HG02759 (cell line): ENCODE results near the gene COX7A2L.
"Not testable (repeated sequence)": the region's sequence is repeated elsewhere in the genome, so short reads cannot be mapped to it uniquely, and the experiment has no call there.

ENCODE experiments used
- ATAC-seq: cut with Tn5 transposase; IDR thresholded peaks from one replicate; pipeline ENCODE4 v1.9.1; 2021; ENCODE audit warnings: mild to moderate bottlenecking, moderate library complexity; ENCODE audit not compliant: unreplicated experiment

The COX7A2L gene

GRCh38 chr2:42368817-42369531 is 8.0 kb upstream of the COX7A2L start:
- no peak for ATAC-seq

DNA sequence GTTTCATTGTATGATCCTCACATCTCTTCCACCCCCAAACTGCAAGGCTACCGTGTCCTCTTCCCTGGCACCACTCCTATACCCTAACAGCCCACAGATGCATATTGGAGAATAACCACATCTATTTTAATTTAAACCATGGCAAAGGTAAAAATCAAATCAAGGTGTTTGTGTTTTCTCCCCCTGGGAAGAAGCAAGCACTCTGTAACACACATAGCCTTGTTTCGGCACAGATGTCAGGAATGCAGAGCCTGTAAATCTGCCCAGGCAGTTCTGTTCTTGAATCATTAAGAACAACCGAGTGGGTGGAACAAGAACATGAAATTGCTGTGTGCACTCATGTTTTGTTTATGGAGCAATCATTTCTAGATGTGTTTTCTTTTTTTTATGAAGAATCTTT is 6.8 kb upstream of the COX7A2L start:
- no peak for ATAC-seq

DNA sequence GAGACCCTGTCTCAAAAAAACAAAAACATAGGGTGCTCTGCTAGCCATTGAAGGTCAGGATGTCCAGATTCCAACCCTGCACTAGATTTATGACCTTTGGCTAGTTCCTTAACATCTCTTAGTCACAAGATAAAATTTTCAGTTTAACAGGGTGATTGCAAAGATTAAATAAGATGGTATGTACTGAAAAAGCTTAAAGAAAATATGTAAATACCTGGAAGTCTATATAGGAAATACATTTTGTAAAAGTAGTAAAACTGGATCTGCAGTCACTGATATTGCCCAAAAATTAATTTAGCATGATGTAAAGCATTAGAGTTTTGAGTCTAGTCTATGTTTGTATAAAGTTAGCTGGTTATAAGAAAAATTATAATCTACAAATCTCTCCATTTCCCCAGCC is 5.4 kb upstream of the COX7A2L start:
- no peak for ATAC-seq

- no peak for ATAC-seq
Observed at GRCh38 chr2:42364658-42365057, 3.6 kb upstream of the COX7A2L start.

- no peak for ATAC-seq
Observed at GRCh38 chr2:42363413-42363812, 2.4 kb upstream of the COX7A2L start.

- no peak for ATAC-seq
Observed at GRCh38 chr2:42361728-42362283, 789 bp upstream of the COX7A2L start.

DNA sequence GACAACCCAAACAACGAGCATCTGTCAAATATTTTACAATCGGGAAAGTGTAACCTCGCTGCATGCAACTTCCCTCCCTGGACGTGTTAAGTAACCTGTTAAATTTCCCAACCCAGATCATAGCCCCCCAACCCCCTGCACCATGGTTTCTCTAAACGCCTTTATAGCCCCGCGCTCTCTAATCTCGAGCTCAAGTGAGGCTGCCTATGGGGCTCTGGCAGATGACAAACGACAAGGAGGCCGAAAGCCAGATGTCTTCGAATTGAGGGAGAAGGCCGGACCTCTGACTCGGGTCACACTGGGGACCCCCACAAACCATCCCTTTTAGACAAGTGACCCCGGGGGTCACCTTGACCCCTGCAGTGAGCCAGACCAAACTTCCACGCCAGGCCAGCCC is 526 bp downstream of the COX7A2L start:
- ATAC-seq = no peak

DNA sequence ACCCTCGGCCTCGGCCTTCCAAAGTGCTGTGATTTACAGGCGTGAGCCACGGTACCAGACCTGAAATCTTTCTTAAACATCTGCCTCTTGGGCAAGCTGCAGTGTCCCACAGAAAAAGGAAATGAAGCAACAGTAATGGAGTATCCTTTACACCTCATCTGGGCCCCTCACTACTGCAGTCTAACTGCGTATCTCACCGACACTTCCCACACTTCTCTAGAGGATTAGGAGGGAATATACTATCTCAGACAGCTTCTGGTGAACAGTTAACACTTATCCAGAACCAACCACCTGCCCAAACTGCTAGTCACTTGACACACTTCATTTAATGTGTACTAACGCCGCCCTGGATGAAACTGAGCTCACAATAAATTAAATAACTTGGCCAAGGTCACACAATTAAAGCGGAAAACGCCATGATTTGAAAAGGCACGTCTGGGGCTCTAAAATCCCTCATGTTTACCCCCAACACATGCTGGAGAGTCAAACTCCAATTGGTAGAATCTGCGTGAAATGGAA is 993 bp downstream of the COX7A2L start:
- no peak for ATAC-seq

DNA sequence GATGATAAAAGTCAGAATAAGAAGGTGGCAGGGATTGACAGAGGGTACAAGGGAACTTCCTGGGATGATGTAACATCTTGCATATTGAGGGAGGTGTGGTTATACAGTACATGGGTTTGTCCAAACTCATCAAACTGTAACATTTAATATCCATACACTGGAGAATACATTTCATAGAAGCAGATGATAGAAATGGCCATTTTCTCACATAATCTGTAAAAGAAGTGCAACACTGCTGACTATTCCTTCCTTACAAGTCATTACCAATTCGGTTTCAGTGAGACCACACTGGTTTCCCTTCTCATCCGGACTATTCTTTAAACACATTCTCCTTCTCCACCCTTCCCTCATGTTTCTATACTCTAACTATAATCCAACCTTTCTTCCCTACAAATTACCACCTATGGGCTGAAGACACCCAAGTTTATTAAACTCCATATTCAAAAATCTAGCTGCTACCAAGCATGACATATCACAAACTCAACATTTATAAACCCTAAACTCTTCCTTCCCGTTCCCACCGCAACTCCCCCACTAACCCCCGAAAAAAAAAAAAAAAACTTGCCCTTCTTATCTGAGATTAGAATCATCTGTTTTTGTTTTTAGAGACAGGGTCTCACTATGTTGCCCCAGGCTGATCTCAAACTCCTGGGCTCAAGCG is 1.6 kb downstream of the COX7A2L start:
- no peak for ATAC-seq

DNA sequence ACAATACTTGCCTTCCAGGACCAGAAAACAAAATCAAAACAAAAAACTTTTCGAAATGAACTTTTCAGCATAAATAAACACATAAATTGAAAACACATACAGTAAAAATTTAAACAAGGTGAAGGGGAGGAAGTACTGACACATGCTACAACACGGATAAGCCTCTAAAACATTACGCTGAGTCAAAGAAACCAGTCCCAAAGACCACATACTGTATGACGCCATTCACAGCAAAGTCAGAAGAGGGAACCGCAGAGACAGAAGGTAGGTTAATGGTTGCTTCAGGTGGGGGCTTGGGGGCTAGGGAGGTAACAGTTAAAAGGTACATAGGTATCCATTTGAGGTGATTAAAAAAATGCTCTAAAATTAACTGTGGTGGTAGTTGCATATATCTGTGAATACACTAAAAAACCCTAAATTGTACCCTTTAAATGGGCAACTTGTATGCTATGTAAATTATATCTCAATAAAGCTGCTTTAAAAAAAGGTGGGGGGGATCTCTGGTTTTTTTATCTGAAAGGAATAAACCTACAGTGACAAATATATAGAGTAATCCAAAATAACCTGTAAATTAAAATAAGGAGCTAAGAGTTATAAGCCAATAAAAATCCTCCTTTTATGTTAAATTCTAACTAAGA is 7.1 kb downstream of the COX7A2L start:
- ATAC-seq = no peak

- no peak for ATAC-seq
Observed at GRCh38 chr2:42351864-42352263, 9.2 kb downstream of the COX7A2L start.

DNA sequence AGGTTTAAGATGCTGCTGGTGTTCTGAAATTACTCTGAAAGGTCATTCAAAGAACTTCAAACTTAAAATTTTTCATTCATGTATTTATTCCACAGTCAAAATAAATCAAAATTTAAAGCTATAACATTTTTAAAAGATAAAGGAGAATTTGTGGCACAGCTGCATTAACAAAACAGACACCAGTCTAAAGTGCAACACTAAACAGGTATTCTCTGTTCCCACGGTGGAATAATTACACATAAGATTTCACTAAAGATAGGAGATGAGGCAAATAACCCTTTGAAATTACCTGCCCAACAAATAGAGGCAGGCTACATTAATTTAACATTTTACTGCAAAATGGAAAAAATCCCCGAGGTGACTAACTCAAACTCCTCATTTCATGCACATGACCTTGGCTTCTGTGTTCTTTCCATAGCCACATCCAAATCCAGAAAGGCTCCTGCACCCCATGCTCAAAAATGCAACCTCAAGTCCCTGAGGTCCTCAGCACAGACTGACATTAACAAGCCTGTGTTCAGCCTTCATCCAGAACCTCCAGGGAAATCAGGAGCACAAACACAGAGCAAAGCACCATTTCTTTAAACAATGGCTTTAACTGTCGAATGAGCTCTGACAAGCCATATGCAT is 10.5 kb downstream of the COX7A2L start:
- no peak for ATAC-seq

- ATAC-seq = no peak
Observed at GRCh38 chr2:42348113-42348805, 12.8 kb downstream of the COX7A2L start.

DNA sequence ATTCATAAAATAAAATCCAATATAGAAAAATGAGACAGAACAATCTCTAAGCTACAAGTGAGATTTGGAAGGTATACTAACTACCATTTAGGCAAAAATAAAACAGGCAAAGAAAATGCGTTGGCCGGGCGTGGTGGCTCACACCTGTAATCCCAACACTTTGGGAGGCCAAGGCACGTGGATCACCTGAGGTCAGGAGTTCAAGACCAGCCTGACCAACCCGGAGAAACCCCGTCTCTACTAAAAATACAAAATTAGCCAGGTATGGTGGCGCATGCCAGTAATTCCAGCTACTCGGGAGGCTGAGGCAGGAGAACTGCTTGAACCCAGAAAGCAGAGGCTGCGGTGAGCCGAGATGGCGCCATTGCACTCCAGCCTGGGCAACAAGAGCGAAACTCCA is 13.5 kb downstream of the COX7A2L start:
- not testable (repeated sequence) for ATAC-seq

DNA sequence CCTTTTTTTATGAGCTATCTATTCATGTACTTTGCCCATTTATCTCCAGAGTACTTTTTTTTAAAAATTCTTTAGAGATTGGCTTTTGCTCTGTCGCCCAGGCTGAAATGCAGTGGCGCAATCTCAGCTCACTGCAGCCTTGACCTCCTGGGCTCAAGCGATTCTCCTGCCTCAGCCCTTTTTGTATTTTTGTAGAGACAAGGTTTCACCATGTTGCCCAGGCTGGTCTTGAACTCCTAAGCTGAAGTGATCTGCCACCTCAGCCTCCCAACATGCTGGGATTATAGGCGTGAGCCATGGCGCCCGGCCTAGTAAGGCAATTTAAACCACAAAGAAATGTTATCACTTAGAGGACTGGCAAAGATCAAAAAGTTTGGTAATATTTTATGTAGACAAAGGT is 14.2 kb downstream of the COX7A2L start:
- not testable (repeated sequence) for ATAC-seq

GRCh38 chr2:42345986-42346385 is 15.0 kb downstream of the COX7A2L start:
- ATAC-seq = no peak

- peak; percentile 13 for ATAC-seq
Observed at GRCh38 chr2:42342795-42343241, 18.2 kb downstream of the COX7A2L start.

DNA sequence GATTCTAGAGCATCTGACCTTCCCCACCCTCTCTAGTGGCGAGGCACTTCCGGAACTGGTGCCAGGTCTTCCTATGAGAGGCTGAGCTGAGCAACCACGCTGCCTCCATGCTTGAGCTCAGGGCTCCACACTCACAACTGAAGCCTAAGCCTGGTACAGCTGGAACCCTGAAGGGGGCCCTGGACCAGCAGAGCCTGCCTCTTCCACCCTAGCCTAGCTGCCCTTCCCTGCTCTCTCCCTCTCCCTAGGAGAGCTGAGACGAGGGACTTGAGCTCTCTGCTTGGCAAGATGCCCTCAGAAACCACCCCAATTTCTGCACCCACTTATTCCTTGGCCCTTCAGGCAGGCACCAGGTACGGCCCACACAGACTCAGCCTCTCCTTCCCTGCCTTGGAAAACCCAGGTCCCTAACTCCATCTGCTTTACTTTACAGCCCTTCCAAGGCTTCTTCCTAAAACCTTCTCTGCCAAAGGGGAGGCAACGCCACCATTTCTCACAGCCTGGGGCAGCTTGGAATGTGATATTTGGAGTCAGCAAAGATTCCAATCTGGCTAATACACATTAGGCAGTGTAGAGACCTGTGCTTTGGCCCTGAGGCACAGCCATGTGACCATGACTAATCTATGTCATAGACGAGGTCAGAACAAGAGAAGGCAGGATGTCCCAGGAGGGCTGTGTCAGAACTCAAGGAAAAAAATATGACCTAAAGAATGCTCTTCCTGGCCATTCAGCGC is 18.8 kb downstream of the COX7A2L start:
- ATAC-seq = peak; percentile 74

DNA sequence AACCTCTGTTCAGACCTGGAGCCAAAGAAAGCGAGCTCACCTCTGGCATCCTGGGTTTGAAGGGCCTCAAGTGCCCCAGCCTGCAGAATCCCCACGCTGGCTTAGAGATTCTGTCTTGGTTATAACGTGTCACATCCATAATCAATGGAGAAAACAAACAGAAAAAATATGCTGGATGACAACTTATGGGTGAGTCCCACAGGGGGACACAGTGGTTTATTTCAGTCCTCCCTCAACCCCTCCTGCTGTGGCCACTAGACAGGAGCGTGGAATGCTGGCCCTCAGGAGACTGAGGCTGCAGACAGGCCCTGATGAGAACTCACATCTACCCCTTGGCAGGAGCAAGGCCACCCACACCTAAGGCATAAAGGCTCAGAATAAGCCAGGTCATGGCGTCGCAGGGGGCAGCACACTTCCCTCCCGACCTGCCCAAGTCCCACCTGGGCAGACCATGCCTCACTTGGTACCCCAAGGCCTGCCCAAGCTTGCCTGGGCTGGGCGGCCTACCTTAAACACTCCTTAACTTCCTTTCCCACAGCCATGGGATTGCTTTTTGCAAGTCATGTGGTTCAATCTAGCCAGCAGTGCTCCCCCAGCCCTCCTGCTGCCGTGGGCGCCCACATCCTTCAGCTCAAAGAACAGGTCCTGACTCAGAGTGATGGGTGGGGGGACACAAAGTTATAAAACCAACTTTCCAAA is 19.9 kb downstream of the COX7A2L start:
- no peak for ATAC-seq
